GM18520 (cell line): Measurements from ENCODE around the gene FBXO5.
"Not testable (repeated sequence)": the region's sequence is repeated elsewhere in the genome, so short reads cannot be mapped to it uniquely, and the experiment has no call there.

Source experiments
- ATAC-seq: cut with Tn5 transposase; IDR thresholded peaks from one replicate; pipeline ENCODE4 v1.9.1; 2021; ENCODE audit not compliant: unreplicated experiment

Gene FBXO5

GRCh38 chr6:152993847-152994246 is 11.0 kb upstream of the FBXO5 start:
- no peak for ATAC-seq

DNA sequence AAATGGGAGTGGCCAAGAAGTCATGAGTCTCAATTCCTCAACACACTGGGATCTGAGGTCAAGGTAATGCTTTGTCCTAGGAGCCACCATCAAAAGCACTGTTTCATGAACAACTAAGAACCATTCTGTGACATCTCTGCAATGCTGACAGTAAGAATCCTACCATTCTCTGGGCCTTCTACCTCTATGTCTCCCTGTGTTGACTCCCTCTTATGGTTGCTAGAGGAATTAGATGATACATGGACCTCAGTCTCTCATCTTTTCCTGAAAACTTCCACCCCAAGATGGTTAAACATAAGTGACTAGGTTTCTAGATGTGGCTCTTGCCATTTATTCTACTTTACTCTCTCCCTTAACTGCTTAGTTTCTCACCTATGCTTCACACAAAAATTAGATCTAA is 10.6 kb upstream of the FBXO5 start:
- no peak for ATAC-seq

- no peak for ATAC-seq
These were observed 4.1 kb upstream of the FBXO5 start for GRCh38 chr6:152986978-152987377.

- ATAC-seq: not testable (repeated sequence)
These were observed 2.5 kb upstream of the FBXO5 start for GRCh38 chr6:152985300-152985699.

- ATAC-seq: peak; percentile 16
These were observed 1.7 kb upstream of the FBXO5 start for GRCh38 chr6:152984513-152984872.

GRCh38 chr6:152983637-152984512 is 1.0 kb upstream of the FBXO5 start:
- no peak for ATAC-seq

DNA sequence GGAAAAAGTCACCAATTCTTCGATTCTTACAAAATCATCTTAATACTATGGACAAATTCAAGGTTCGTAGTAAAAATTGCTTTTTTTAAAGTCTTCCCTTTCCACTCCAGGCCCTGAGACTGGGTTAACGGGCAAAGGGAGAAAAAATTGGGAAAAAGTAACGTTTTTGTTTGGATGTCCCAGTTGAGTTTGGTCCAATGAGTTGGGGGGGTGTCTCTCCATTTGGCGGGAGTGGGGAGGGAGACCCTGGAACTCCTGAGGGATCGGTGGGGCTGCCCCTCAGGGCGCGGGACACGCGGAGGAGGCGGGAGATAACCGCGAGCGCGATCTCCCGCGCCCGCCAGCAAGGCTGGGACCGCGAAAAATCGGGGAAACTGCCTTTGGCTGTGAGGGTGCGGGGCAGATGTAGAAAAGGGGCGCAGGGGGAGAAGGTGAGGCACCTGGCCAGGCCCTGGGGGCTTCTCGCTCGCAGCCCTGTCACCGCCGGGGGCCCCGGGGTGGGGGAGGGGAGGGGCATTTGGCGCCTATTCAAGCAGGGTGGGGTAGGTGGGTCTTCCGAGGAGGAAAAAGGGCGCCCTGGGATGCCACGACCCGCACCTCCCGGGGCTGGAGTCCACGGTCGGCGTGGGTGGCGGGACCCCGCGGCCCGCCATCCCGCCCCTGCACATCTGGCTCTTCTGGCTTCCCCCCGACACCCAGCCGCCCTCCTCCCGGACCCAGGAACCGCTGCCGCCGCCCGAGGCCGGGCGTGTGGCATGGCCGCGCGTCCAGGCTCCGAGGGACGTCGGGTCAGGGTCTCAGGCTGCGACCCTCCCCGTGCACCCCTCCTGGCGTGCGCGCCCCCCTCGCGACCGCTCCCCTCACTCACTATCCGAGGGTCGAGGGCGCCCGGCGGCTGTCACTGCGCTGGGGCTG is 595 bp downstream of the FBXO5 start:
- no peak for ATAC-seq

GRCh38 chr6:152981219-152981618 is 1.6 kb downstream of the FBXO5 start:
- ATAC-seq: no peak

- ATAC-seq: no peak
These were observed 2.2 kb downstream of the FBXO5 start for GRCh38 chr6:152980656-152981055.

DNA sequence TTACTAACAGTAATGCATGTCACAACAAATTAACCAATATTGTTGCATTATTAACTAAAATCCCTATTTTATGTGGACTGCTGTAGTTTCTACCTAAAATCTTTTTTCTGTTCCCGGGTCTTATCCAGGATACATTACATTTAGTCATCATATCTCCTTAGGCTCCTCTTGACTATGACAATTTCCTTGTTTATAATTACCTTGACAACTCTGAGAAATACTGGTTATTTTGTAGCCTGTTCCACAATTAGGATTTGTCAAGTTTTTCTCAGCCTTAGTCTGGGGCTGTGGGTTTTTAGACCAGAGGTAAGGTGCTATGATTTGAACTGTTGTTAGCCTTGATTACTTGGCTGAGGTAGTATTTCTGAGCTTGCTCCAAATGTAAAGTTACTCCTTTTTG is 3.7 kb downstream of the FBXO5 start:
- no peak for ATAC-seq

GRCh38 chr6:152978058-152978457 is 4.8 kb downstream of the FBXO5 start:
- ATAC-seq: no peak

DNA sequence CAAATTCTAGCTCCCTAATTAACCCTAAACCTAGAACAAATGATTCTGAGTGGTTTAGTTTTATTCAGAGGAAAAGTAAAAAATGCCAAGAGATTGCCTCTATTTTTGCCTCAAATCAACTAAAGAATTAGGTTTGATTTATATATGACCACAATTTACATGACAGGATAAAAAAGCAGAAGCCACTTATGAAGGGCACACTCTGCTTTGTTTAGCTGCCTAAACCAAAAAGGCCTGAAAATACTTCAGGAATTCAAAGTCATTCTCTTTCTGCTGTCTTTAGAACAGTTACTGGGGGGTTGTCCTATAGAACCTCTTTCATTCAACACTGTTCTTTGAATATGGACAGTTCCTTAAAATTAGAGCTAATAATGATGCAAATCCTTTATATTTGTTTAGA is 5.3 kb downstream of the FBXO5 start:
- no peak for ATAC-seq

- ATAC-seq: no peak
These were observed 6.1 kb downstream of the FBXO5 start for GRCh38 chr6:152976749-152977148.

GRCh38 chr6:152975204-152975915 is 7.5 kb downstream of the FBXO5 start:
- ATAC-seq: no peak

DNA sequence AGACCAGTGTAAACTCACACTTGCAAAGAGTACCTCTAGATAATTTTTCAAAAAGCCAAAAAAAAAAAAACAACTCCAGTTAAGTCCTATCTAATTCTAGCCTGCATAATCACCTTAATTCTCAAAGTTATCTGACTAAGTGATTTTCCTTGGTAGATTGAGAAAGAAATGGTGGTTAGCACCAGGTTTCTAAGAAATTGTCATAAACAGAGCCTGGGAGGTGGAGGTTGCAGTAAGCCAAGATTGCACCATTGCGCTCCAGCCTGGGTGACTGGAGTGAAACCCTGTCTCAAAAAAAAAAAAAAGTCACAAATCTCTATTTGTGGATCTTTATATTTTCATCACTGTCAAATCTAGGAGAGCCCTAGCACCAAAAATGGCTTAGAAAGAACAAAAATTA is 8.9 kb downstream of the FBXO5 start:
- ATAC-seq: no peak

DNA sequence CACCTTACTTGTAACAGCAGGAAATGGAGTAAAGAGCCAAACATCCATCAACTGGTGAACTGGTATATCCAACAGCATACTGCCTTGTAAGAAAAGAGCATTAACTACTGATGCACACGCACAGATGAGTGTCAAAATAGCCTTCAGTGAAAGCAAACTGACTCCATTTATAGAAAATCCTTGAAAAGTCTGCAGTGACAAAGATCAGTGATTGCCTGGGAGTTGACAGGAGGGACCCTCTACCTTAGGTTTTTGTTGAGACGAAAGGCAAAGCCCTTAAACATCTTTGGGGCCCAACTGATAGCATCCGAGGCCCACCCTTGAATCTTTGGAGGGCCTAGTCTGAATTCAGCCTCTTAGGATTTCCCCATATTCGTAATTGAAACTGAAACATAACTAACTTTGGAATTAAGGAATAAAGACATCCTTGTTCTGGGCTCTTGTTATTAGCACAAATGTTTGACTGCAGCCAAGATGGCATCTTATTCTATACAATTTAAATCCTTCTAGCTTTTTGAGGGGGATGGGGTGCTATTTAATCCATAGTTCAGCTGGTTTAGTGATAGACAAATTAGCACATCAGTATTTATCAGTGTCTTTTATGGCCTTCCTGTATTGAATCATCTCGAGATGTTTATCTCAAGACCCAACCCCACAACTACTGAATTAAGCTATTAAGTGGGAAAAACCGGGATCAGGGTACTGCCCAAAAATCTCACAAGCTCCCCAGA is 13.0 kb downstream of the FBXO5 start:
- no peak for ATAC-seq

GRCh38 chr6:152966168-152966894 is 16.5 kb downstream of the FBXO5 start:
- not testable (repeated sequence) for ATAC-seq

DNA sequence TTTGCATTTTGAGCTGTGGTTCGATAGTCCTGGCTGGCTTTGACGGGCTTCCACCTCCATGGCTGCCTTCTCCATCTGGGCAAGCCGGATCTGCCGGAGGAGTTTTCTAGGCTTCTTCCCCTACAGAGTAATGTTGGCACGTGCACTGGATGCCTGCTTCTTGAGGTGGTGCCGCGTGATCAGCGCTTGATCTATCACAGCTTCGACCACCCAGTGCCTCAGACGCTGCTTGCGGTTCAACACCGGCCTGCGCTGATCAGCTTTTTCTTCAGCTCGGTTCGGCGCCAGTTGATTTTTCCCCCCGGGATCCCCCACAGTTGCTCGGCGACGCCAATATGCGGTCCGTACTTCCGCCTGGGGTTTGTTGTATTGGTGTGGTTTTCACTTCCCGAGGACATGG is 23.5 kb downstream of the FBXO5 start:
- ATAC-seq: no peak

GRCh38 chr6:152957796-152958195 is 25.0 kb downstream of the FBXO5 start:
- no peak for ATAC-seq

DNA sequence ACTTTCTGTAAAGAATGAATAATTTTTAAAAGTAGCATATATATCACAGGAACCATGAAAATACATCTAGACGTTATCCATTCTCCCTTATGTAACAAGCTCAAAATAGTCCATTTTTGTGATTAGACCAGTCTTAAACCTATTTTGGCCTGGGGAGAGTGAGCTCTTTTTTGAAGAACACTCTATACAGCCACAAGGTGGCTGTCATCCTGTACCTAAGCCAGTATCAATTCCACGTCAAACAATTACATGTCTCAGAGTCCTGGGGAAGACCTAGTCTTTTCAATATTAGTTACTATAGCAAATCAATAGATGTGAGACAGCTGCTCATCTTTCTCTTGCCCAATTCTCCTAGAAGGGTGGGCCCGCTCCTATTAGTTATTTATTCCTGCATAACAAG is 28.4 kb downstream of the FBXO5 start:
- no peak for ATAC-seq
